ENCODE results near the gene GJA1. TPM values are rescaled to one million over a fixed set of nuclear protein-coding genes. Genes with fewer than 3 reads are reported as not detected.

Gene GJA1
- polyA plus RNA-seq, 1 donor (not counting 4 experiments of a cell fraction or from before 2014, with no cell fraction given): 164 TPM

DNA sequence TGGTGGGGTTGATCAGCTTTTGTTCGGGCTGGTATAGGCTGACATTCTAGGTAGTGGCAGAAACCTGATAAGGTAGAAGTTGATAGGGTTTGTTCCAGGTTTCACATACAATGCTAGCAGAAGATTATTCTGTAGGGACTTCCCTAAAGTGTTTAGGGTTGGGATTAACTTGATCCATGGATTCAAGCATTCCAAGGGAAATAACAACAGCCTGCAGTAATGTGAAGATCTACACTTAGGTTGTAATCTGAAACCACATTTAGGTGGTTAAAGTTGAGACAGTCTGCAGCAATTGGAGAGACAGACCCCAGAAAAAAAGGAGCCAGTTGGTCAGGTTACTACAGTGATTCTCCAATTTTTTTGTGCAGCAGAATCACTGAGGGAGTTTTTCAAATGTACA lies 56.1 kb downstream of the GJA1 start:
- peak overlapping the region; percentile 29 for H2AFZ ChIP-seq (ENCODE audit: control insufficient read depth, low read length)
- H3K27me3 ChIP-seq (ENCODE audit: control insufficient read depth, extremely low read depth, insufficient read depth, low read length): no peaks in the 10 kb centered on the region
- DNase-seq (ENCODE audit: low read depth, low spot score): no peak
- H3K9me3 ChIP-seq (ENCODE audit: control insufficient read depth, low read depth, low read length): no peaks in the 10 kb centered on the region
- no peaks in the 10 kb centered on the region for H3K4me1 ChIP-seq (ENCODE audit: control insufficient read depth, extremely low read depth, insufficient read depth, low read length)
- FAIRE-seq: peak; percentile 63
- no peaks in the 10 kb centered on the region for H4K20me1 ChIP-seq (ENCODE audit: control insufficient read depth, extremely low read depth, insufficient read depth, low read length)
- H3K27ac ChIP-seq (ENCODE audit: control insufficient read depth, insufficient read depth, low read length): no peak overlapping the region
- H3K79me2 ChIP-seq (ENCODE audit: control insufficient read depth, insufficient read depth, low read length): no peaks in the 10 kb centered on the region
- H3K9ac ChIP-seq (ENCODE audit: control insufficient read depth, extremely low read depth, insufficient read depth, low read length): no peak overlapping the region
- dilution Hi-C loops (cut with MboI; ENCODE audit: extremely low pct_ligation_motif_present, low sequenced_read_pairs): no loop called here
- no peak overlapping the region for H3K4me2 ChIP-seq (ENCODE audit: control insufficient read depth, extremely low read depth, insufficient read depth, low read depth, low read length)
- no peaks in the 10 kb centered on the region for H3K9me1 ChIP-seq (ENCODE audit: control insufficient read depth, extremely low read depth, insufficient read depth, low read length)
- H3K36me3 ChIP-seq (ENCODE audit: control insufficient read depth in 2 of 2, extremely low read depth in 1 of 2, insufficient read depth in 2 of 2, low read length in 2 of 2): no peaks in the 10 kb centered on the region
- TF ChIP-seq EZH2 (IDR thresholded peaks at IDR 0.05; ENCODE audit: low read length): no peak
- TF ChIP-seq, protein P1, sequence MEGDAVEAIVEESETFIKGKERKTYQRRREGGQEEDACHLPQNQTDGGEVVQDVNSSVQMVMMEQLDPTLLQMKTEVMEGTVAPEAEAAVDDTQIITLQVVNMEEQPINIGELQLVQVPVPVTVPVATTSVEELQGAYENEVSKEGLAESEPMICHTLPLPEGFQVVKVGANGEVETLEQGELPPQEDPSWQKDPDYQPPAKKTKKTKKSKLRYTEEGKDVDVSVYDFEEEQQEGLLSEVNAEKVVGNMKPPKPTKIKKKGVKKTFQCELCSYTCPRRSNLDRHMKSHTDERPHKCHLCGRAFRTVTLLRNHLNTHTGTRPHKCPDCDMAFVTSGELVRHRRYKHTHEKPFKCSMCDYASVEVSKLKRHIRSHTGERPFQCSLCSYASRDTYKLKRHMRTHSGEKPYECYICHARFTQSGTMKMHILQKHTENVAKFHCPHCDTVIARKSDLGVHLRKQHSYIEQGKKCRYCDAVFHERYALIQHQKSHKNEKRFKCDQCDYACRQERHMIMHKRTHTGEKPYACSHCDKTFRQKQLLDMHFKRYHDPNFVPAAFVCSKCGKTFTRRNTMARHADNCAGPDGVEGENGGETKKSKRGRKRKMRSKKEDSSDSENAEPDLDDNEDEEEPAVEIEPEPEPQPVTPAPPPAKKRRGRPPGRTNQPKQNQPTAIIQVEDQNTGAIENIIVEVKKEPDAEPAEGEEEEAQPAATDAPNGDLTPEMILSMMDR (optimal IDR thresholded peaks at IDR 0.05 in 1 of 3, IDR thresholded peaks at IDR 0.05 in 1 of 3, conservative IDR thresholded peaks at IDR 0.05 in 1 of 3; ENCODE audit: extremely low read depth in 1 of 3, insufficient read depth in 2 of 3, low read length in 3 of 3): no peak
- H3K4me3 ChIP-seq (ENCODE audit: control insufficient read depth in 2 of 3, extremely low read depth in 1 of 3, insufficient read depth in 2 of 3, low read depth in 1 of 3, low read length in 3 of 3): no peak overlapping the region

DNA sequence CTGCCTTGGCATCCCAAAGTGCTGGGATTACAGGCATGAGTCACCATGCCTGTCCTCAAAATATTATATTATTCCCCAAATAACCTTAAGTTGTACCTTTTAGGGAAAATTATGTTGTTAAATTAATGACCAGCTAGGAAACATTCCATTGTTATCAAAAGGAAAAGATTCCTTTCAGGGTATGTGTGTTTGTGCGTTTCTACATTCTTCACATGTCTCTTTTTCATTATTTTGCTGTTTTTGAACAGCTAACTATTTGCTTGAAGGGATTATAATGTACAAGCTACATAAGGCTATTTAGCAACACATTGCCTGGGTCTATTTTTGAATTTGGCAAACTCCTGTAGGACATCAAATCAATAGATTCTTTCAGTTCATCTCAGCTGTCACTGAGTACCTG lies 57.1 kb downstream of the GJA1 start:
- H2AFZ ChIP-seq (ENCODE audit: control insufficient read depth, low read length): no peak overlapping the region
- no peak overlapping the region for H3K4me2 ChIP-seq (ENCODE audit: control insufficient read depth, extremely low read depth, insufficient read depth, low read depth, low read length)
- no peak overlapping the region for H3K4me3 ChIP-seq (ENCODE audit: control insufficient read depth in 2 of 3, extremely low read depth in 1 of 3, insufficient read depth in 2 of 3, low read depth in 1 of 3, low read length in 3 of 3)
- no peaks in the 10 kb centered on the region for H4K20me1 ChIP-seq (ENCODE audit: control insufficient read depth, extremely low read depth, insufficient read depth, low read length)
- DNase-seq (ENCODE audit: low read depth, low spot score) (no peak), FAIRE-seq (no peak)
- H3K4me1 ChIP-seq (ENCODE audit: control insufficient read depth, extremely low read depth, insufficient read depth, low read length): no peaks in the 10 kb centered on the region
- no peak for TF ChIP-seq EZH2 (IDR thresholded peaks at IDR 0.05; ENCODE audit: low read length)
- TF ChIP-seq, protein P1 (optimal IDR thresholded peaks at IDR 0.05 in 1 of 3, IDR thresholded peaks at IDR 0.05 in 1 of 3, conservative IDR thresholded peaks at IDR 0.05 in 1 of 3; ENCODE audit: extremely low read depth in 1 of 3, insufficient read depth in 2 of 3, low read length in 3 of 3): no peak
- no peaks in the 10 kb centered on the region for H3K27me3 ChIP-seq (ENCODE audit: control insufficient read depth, extremely low read depth, insufficient read depth, low read length)
- dilution Hi-C loops (cut with MboI; ENCODE audit: extremely low pct_ligation_motif_present, low sequenced_read_pairs): no loop called here
- no peaks in the 10 kb centered on the region for H3K79me2 ChIP-seq (ENCODE audit: control insufficient read depth, insufficient read depth, low read length)
- no peaks in the 10 kb centered on the region for H3K9me3 ChIP-seq (ENCODE audit: control insufficient read depth, low read depth, low read length)
- H3K27ac ChIP-seq (ENCODE audit: control insufficient read depth, insufficient read depth, low read length): no peak overlapping the region
- H3K9ac ChIP-seq (ENCODE audit: control insufficient read depth, extremely low read depth, insufficient read depth, low read length): no peak overlapping the region
- no peaks in the 10 kb centered on the region for H3K9me1 ChIP-seq (ENCODE audit: control insufficient read depth, extremely low read depth, insufficient read depth, low read length)
- H3K36me3 ChIP-seq (ENCODE audit: control insufficient read depth in 2 of 2, extremely low read depth in 1 of 2, insufficient read depth in 2 of 2, low read length in 2 of 2): no peaks in the 10 kb centered on the region

All from keratinocyte (primary cell).